HG03354 (cell line): ENCODE results near the gene SFRP2.

Experiments
- ATAC-seq: cut with Tn5 transposase; IDR thresholded peaks from one replicate; pipeline ENCODE4 v1.9.1; 2021; ENCODE audit warnings: mild to moderate bottlenecking; ENCODE audit not compliant: unreplicated experiment, poor library complexity, severe bottlenecking

SFRP2 gene

DNA sequence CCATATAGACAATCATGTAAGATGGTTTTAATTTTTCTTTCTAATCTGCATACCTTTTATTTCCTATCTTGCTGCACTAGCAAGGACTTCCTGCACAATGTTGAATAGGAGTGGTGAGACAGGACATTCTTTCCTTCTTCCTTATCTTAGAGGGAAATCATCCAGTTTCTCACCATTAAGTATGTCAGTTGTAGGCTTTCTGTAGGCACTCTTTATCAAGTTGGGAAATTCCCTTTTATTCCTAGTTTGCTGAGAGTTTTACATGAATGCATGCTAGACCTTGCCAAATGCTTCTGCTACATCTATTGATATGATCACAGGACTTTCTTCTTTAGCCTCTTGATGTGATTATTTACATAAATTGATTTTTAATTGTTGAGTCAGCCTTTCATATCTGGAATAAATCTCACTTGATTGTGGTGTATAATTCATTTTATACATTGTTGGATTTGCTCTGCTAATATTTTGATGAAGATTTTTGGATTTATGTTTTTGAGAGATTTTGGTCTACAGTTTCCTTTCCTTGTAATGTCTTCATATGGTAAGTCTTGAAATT lies 52.9 kb downstream of the SFRP2 start:
- no peak for ATAC-seq

DNA sequence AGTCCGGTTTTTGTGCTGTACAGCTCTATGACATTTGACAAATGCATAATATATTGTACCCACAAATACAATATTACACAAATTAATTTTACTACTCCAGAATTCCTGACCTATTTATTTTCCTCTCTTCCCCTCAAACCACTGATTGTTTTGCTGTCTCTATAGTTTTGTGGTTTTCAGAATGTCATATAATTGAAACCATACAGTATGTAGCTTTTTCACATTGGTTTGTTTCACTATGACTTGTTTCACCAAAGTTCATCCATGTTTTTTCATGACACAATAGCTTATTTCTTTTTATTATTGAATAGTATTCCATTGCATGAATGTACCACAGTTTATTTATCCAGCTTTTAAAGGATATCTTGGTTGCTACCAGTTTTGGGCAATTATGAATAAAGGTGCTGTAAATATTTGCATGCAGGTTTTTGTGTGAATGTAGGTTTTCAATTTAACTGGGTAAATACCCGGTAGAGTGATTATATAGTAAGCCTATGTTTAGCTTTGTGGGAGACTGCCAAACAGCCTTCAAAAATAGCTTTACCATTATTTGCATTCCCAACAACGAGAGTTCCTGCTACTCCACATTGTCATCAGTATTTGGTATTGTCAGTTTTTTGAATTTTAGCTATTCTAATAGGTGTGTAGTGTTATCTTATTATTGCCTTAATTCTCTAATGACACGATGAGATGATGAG lies 55.0 kb downstream of the SFRP2 start:
- ATAC-seq: peak; percentile 73

DNA sequence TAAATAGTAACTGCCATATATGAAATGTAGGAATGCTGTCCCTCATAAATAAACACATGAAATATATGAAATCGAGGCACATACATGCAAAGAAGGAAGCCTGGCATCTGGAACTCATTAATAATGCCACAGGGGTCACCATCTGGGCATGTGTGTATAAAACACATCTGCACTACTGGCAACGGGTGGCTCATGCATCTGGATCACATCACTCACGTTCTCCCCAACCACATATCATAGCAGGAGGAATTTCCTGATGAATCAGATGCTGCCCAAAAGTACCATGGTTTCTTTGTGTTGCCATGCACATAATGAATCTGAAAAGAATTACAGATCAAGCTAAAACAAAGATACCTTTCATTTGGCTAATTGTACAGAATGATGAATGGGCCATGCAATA lies 57.6 kb downstream of the SFRP2 start:
- ATAC-seq: no peak
